Common myeloid progenitor, CD34-positive (primary cell): ENCODE data around the gene MED29.

Source experiments
- CTCF ChIA-PET: fragments of 350-600 bp; sonication (Branson Sonifier 250); formaldehyde crosslinking; loops from one replicate; lab custom pipeline; 2021; ENCODE audit warnings: antibody characterized with exemption; lab: Charles Lee
- POLR2A ChIA-PET: fragments of 350-600 bp; sonication (Branson Sonifier 250); formaldehyde crosslinking; loops from one replicate; lab custom pipeline; 2021; ENCODE audit warnings: antibody characterized with exemption; lab: Charles Lee
- DNase-seq, 3 donors: peaks; one replicate each; pipeline versions ENCODE4 v3.0.0 to v3.0.0-alpha.2; 2013
- H3K27ac ChIP-seq, 2 experiments: 1 replicate in 1 of 2; 2 replicates in 1 of 2; pipeline ENCODE4 v1.7.0; 2013; ENCODE audit warnings: inconsistent platforms in 2 of 2, low read length in 2 of 2, mild to moderate bottlenecking in 2 of 2, low read depth in 1 of 2, moderate library complexity in 1 of 2; ENCODE audit not compliant: severe bottlenecking in 2 of 2, insufficient read depth in 1 of 2, poor library complexity in 1 of 2
- H3K27me3 ChIP-seq, 5 experiments: replicated peaks in 2 of 5; 1 replicate in 3 of 5; 2 replicates in 2 of 5; pipeline versions ENCODE4 v1.6.1 to v1.7.0; 2013; ENCODE audit warnings: low read length in 4 of 5, mild to moderate bottlenecking in 2 of 5, moderate library complexity in 2 of 5, inconsistent platforms in 1 of 5; ENCODE audit not compliant: insufficient read depth in 5 of 5, control insufficient read depth in 4 of 5
- H3K36me3 ChIP-seq, 4 experiments: 1 replicate in 2 of 4; 2 replicates in 2 of 4; pipeline versions ENCODE4 v1.6.1 to v1.7.0; 2013; ENCODE audit warnings: low read length in 3 of 4, control low read depth in 1 of 4, mild to moderate bottlenecking in 1 of 4; ENCODE audit not compliant: control insufficient read depth in 4 of 4, insufficient read depth in 4 of 4
- H3K4me1 ChIP-seq, 4 experiments: 1 replicate in 3 of 4; 2 replicates in 1 of 4; pipeline versions ENCODE4 v1.6.1 to v1.7.1; 2013; ENCODE audit warnings: low read length in 3 of 4, mild to moderate bottlenecking in 3 of 4, control low read depth in 1 of 4, inconsistent platforms in 1 of 4, moderate library complexity in 1 of 4; ENCODE audit not compliant: control insufficient read depth in 4 of 4, insufficient read depth in 4 of 4; ENCODE audit errors: control extremely low read depth in 1 of 4
- H3K4me3 ChIP-seq, 7 experiments: 1 replicate in 4 of 7; 2 replicates in 3 of 7; pipeline versions ENCODE4 v1.5.1 to v1.7.0; 2013; ENCODE audit warnings: mild to moderate bottlenecking in 7 of 7, low read length in 6 of 7, moderate library complexity in 6 of 7, inconsistent platforms in 2 of 7, low read depth in 2 of 7, control low read depth in 1 of 7; ENCODE audit not compliant: insufficient read depth in 4 of 7, control insufficient read depth in 1 of 7; ENCODE audit errors: extremely low read depth in 1 of 7
- H3K9me3 ChIP-seq, 5 experiments: 1 replicate in 4 of 5; 2 replicates in 1 of 5; pipeline versions ENCODE4 v1.6.1 to v1.7.1; 2013; ENCODE audit warnings: low read length in 4 of 5, mild to moderate bottlenecking in 2 of 5, inconsistent platforms in 1 of 5, low read depth in 1 of 5, moderate library complexity in 1 of 5; ENCODE audit not compliant: control insufficient read depth in 4 of 5, insufficient read depth in 2 of 5; ENCODE audit errors: control extremely low read depth in 1 of 5
- WGBS: methylation state at CpG from one replicate; pipeline ENCODE4 v1.1.5; 2013; ENCODE audit not compliant: insufficient coverage; 5-methylcytosine and 5-hydroxymethylcytosine counted together

MED29 gene

GRCh38 chr19:39356647-39357046 lies 34.5 kb upstream of the MED29 start:
- Histone ChIP-seq H3K36me3 (peaks cover 33 to 83% (median 68%) of the 10 kb centered on the region in 4 experiments), H3K27me3 (no peaks in the 10 kb centered on the region), H3K27ac (no peak overlapping the region), H3K9me3 (no peaks in the 10 kb centered on the region), H3K4me1 (peaks cover 0 to 4% (median 0%) of the 10 kb centered on the region in 4 experiments), H3K4me3 (no peak overlapping the region)
- ChIA-PET POLR2A (no interaction called here), CTCF (interaction anchor here (1.2 kb wide), 1 partner anchor 12 kb away, joined by 4 read pairs; no protein-coding TSS in a partner anchor)
- WGBS: 96% methylated on average over 16 of the region's 18 CpGs
- DNase-seq: no peak

GRCh38 chr19:39359026-39359425 lies 32.2 kb upstream of the MED29 start:
- no peak overlapping the region for H3K4me3 ChIP-seq
- H3K9me3 ChIP-seq: no peaks in the 10 kb centered on the region
- H3K27me3 ChIP-seq: no peaks in the 10 kb centered on the region
- no peak for DNase-seq
- H3K36me3 ChIP-seq: peaks cover 29 to 84% (median 72%) of the 10 kb centered on the region in 4 experiments
- CTCF ChIA-PET: no interaction called here
- POLR2A ChIA-PET: no interaction called here
- H3K27ac ChIP-seq: no peak overlapping the region
- H3K4me1 ChIP-seq: peaks cover 0 to 4% (median 0%) of the 10 kb centered on the region in 4 experiments
- WGBS: 80% methylated on average over 1 of the region's 3 CpGs

- ChIA-PET POLR2A (no interaction called here), CTCF (interaction anchor here (1.1 to 1.2 kb wide), 2 partner anchors 17 to 51 kb away, joined by 3 to 4 read pairs; no protein-coding TSS in a partner anchor)
- DNase-seq: no peak
- peaks cover 25 to 84% (median 69%) of the 10 kb centered on the region in 4 experiments for H3K36me3 ChIP-seq
- WGBS: 100% methylated on average over 1 of the region's 1 CpG
- no peaks in the 10 kb centered on the region for H3K9me3 ChIP-seq
- no peak overlapping the region for H3K4me3 ChIP-seq
- no peak overlapping the region for H3K27ac ChIP-seq
- H3K27me3 ChIP-seq: no peaks in the 10 kb centered on the region
- H3K4me1 ChIP-seq: peaks cover 0 to 4% (median 0%) of the 10 kb centered on the region in 4 experiments
These were observed 30.6 kb upstream of the MED29 start for GRCh38 chr19:39360599-39360998.

- Histone ChIP-seq H3K27me3 (no peaks in the 10 kb centered on the region), H3K4me3 (no peak overlapping the region), H3K36me3 (peaks cover 18 to 71% (median 53%) of the 10 kb centered on the region in 4 experiments), H3K27ac (no peak overlapping the region), H3K4me1 (no peaks in the 10 kb centered on the region), H3K9me3 (no peaks in the 10 kb centered on the region)
- DNase-seq: no peak
- ChIA-PET CTCF (interaction anchor here (0.8 to 2.7 kb wide), 7 partner anchors 7 to 28 kb away, joined by 3 to 9 read pairs (median 5); partner anchors contain the start of genes MED29, PAF1 and SAMD4B), POLR2A (interaction anchor here (0.8 to 0.9 kb wide), 3 partner anchors 17 to 136 kb away, joined by 3 to 5 read pairs (median 3); partner anchors contain the start of genes MED29 and PAF1)
- 94% methylated on average over 4 of the region's 6 CpGs for WGBS
These were observed 28.2 kb upstream of the MED29 start for GRCh38 chr19:39362682-39363657.

- no peaks in the 10 kb centered on the region for H3K4me1 ChIP-seq
- no peak overlapping the region for H3K27ac ChIP-seq
- H3K9me3 ChIP-seq: no peaks in the 10 kb centered on the region
- H3K4me3 ChIP-seq: no peak overlapping the region
- 96% methylated on average over 3 of the region's 5 CpGs for WGBS
- no peaks in the 10 kb centered on the region for H3K27me3 ChIP-seq
- peaks cover 24 to 69% (median 54%) of the 10 kb centered on the region in 4 experiments for H3K36me3 ChIP-seq
- CTCF ChIA-PET: interaction anchor here (2.7 kb wide), 1 partner anchor 10 kb away, joined by 9 read pairs; no protein-coding TSS in a partner anchor
- no peak for DNase-seq
- POLR2A ChIA-PET: interaction anchor here (0.8 kb wide), 1 partner anchor 137 kb away, joined by 5 read pairs; no protein-coding TSS in a partner anchor
These were observed 27.2 kb upstream of the MED29 start for GRCh38 chr19:39363901-39364457.

GRCh38 chr19:39365531-39365930 lies 25.6 kb upstream of the MED29 start:
- DNase-seq: no peak
- POLR2A ChIA-PET: no interaction called here
- Histone ChIP-seq H3K27ac (no peak overlapping the region), H3K4me3 (no peak overlapping the region), H3K36me3 (peaks cover 30 to 73% (median 56%) of the 10 kb centered on the region in 4 experiments), H3K9me3 (no peaks in the 10 kb centered on the region), H3K4me1 (no peaks in the 10 kb centered on the region), H3K27me3 (no peaks in the 10 kb centered on the region)
- CTCF ChIA-PET: interaction anchor here (1.1 kb wide), 1 partner anchor 10 kb away, joined by 3 read pairs; no protein-coding TSS in a partner anchor
- 100% methylated on average over 1 of the region's 1 CpG for WGBS
